SK-N-SH (cell line): ENCODE measurements around the gene GNG12. TPM values are rescaled to one million over a fixed set of nuclear protein-coding genes. Genes with fewer than 3 reads are reported as not detected.

Experiments
- CTCF ChIA-PET: fragments of 300-600, 350-600 bp; formaldehyde crosslinking; extraction: SDS; loops from one replicate; lab custom pipeline; 2021; lab: Yijun Ruan, JAX
- POLR2A ChIA-PET: fragments of 350-600 bp; sonication (Branson Sonifier 250); formaldehyde crosslinking; extraction: SDS; loops from one replicate; lab custom pipeline; 2020; ENCODE audit warnings: antibody characterized with exemption, inconsistent platforms; lab: Yijun Ruan, JAX
- DNase-seq: peaks from one replicate; pipeline ENCODE4 v3.0.0; 2012
- H2AFZ ChIP-seq: fragments of 200-600 bp; sonication (generic); 2 replicates; pipeline ENCODE4 v1.8.1; 2016; ENCODE audit warnings: antibody characterized with exemption, mild to moderate bottlenecking, low read depth
- H3F3A ChIP-seq: fragments of 200-600 bp; sonication (generic); replicated peaks from 2 replicates; pipeline ENCODE3; 2016; ENCODE audit warnings: antibody characterized with exemption, mild to moderate bottlenecking; ENCODE audit not compliant: insufficient read depth
- H3K27ac ChIP-seq, 2 experiments: fragments of 200-500 bp in 1 of 2; fragments of 200-600 bp in 1 of 2; sonication (Bioruptor generic) in 1 of 2; sonication (generic), shearing (Covaris generic) in 1 of 2; 2 replicates each; pipeline versions ENCODE4 v1.5.1 to v1.6.1; 2014 to 2016; ENCODE audit warnings: low read depth in 2 of 2, inconsistent platforms in 1 of 2, low read length in 1 of 2, mild to moderate bottlenecking in 1 of 2, mixed read lengths in 1 of 2
- H3K27me3 ChIP-seq: fragments of 200-600 bp; sonication (generic), shearing (Covaris generic); 2 replicates; pipeline ENCODE4 v1.6.1; 2016; ENCODE audit warnings: mixed run types; ENCODE audit not compliant: insufficient read depth
- H3K36me3 ChIP-seq, 2 experiments: fragments of 200-500 bp in 1 of 2; fragments of 200-600 bp in 1 of 2; sonication (Bioruptor generic) in 1 of 2; sonication (generic) in 1 of 2; replicated peaks in 1 of 2; 2 replicates each; pipeline versions ENCODE3 to v1.5.1; 2014 to 2016; ENCODE audit warnings: low read length in 1 of 2, mild to moderate bottlenecking in 1 of 2; ENCODE audit not compliant: insufficient read depth in 2 of 2, control insufficient read depth in 1 of 2
- H3K4me1 ChIP-seq, 2 experiments: fragments of 200-500 bp in 1 of 2; fragments of 200-600 bp in 1 of 2; sonication (Bioruptor generic) in 1 of 2; sonication (generic), shearing (Covaris generic) in 1 of 2; 2 replicates each; pipeline versions ENCODE4 v1.5.1 to v1.6.1; 2014 to 2016; ENCODE audit warnings: low read depth in 1 of 2, low read length in 1 of 2, mixed run types in 1 of 2; ENCODE audit not compliant: insufficient read depth in 2 of 2, control insufficient read depth in 1 of 2
- H3K4me2 ChIP-seq: fragments of 200-600 bp; sonication (generic), shearing (Covaris generic); 2 replicates; pipeline ENCODE4 v1.6.1; 2017; ENCODE audit warnings: mixed run types
- H3K4me3 ChIP-seq, 2 experiments: fragments of 200-500 bp in 1 of 2; fragments of 200-600 bp in 1 of 2; sonication (Bioruptor generic) in 1 of 2; sonication (generic), shearing (Covaris generic) in 1 of 2; 2 replicates each; pipeline versions ENCODE4 v1.5.1 to v1.8.1; 2014 to 2016; ENCODE audit warnings: low read depth in 2 of 2, inconsistent platforms in 1 of 2, low read length in 1 of 2, mild to moderate bottlenecking in 1 of 2, mixed read lengths in 1 of 2, moderate library complexity in 1 of 2
- H3K79me2 ChIP-seq: fragments of 200-600 bp; sonication (generic); 2 replicates; pipeline ENCODE4 v1.8.1; 2017; ENCODE audit warnings: mild to moderate bottlenecking; ENCODE audit not compliant: insufficient read depth
- H3K9ac ChIP-seq: fragments of 200-600 bp; sonication (generic); 2 replicates; pipeline ENCODE4 v1.6.1; 2017; ENCODE audit warnings: mixed run types
- H3K9me2 ChIP-seq: fragments of 200-600 bp; sonication (generic); 2 replicates; pipeline ENCODE4 v1.6.1; 2017; ENCODE audit warnings: mixed run types
- H3K9me3 ChIP-seq: fragments of 200-600 bp; sonication (generic); 2 replicates; pipeline ENCODE4 v1.6.1; 2017; ENCODE audit warnings: mixed run types, mild to moderate bottlenecking, moderate library complexity
- H4K20me1 ChIP-seq: fragments of 200-600 bp; sonication (generic); 2 replicates; pipeline ENCODE4 v1.6.1; 2017; ENCODE audit warnings: mild to moderate bottlenecking, mixed run types; ENCODE audit not compliant: insufficient read depth
- CHD2 ChIP-seq: fragments of 150-350 bp; IDR thresholded peaks from 2 replicates; pipeline ENCODE4 v1.6.1; 2018; ENCODE audit warnings: low read length; ENCODE audit not compliant: partially characterized antibody
- CTCF ChIP-seq: fragments of 200-600 bp; sonication (generic); IDR thresholded peaks from 2 replicates; pipeline ENCODE4 v1.6.1; 2017; ENCODE audit warnings: antibody characterized with exemption, mild to moderate bottlenecking, moderate library complexity
- EP300 ChIP-seq, 2 experiments: IDR thresholded peaks; 2 replicates each; pipeline versions ENCODE4 v1.4.0 to v1.6.1; 2012; ENCODE audit warnings: borderline replicate concordance in 1 of 2, low read depth in 1 of 2, low read length in 1 of 2
- FOSL2 ChIP-seq: IDR thresholded peaks from 2 replicates; pipeline ENCODE4 v1.4.0; 2012; ENCODE audit warnings: low read depth, mild to moderate bottlenecking, moderate library complexity, borderline replicate concordance
- FOXJ3 ChIP-seq: sonication (generic); formaldehyde crosslinking; IDR thresholded peaks from 2 replicates; pipeline ENCODE4 v1.5.1; 2020; ENCODE audit warnings: mild to moderate bottlenecking, missing genetic modification reagents
- FOXM1 ChIP-seq: IDR thresholded peaks from 2 replicates; pipeline ENCODE4 v1.4.0; 2012; ENCODE audit warnings: low read depth, mild to moderate bottlenecking
- GABPA ChIP-seq: IDR thresholded peaks from 2 replicates; pipeline ENCODE4 v1.4.0; 2012; ENCODE audit warnings: low read depth, mild to moderate bottlenecking
- IRF3 ChIP-seq: fragments of 150-350 bp; IDR thresholded peaks from 2 replicates; pipeline ENCODE4 v1.6.1; 2016; ENCODE audit warnings: mild to moderate bottlenecking, low read depth, low read length
- JUND ChIP-seq: IDR thresholded peaks from 2 replicates; pipeline ENCODE4 v1.4.0; 2012
- MAX ChIP-seq: IDR thresholded peaks from 2 replicates; pipeline ENCODE4 v1.4.0; 2012; ENCODE audit warnings: low read depth
- MEF2A ChIP-seq: IDR thresholded peaks from 2 replicates; pipeline ENCODE4 v1.4.0; 2012; ENCODE audit warnings: low read depth, borderline replicate concordance
- MXI1 ChIP-seq: IDR thresholded peaks from 2 replicates; pipeline ENCODE4 v1.6.1; 2012; ENCODE audit warnings: mild to moderate bottlenecking, low read depth, low read length, improper control_type of control experiment
- NFIC ChIP-seq: IDR thresholded peaks from 2 replicates; pipeline ENCODE4 v1.4.0; 2012; ENCODE audit warnings: borderline replicate concordance
- NRF1 ChIP-seq: IDR thresholded peaks from 2 replicates; pipeline ENCODE4 v1.6.1; 2012; ENCODE audit warnings: low read depth, mild to moderate bottlenecking, low read length
- PBX3 ChIP-seq: IDR thresholded peaks from 2 replicates; pipeline ENCODE4; 2012
- POLR2AphosphoS5 ChIP-seq: IDR thresholded peaks from 2 replicates; pipeline ENCODE4 v1.6.1; 2012; ENCODE audit warnings: low read depth, low read length
- RAD21 ChIP-seq: IDR thresholded peaks from 2 replicates; pipeline ENCODE4 v1.6.1; 2012; ENCODE audit warnings: mild to moderate bottlenecking, low read length
- REST ChIP-seq: IDR thresholded peaks from 2 replicates; pipeline ENCODE4 v1.6.1; 2012; ENCODE audit warnings: mild to moderate bottlenecking, low read depth, low read length, moderate library complexity
- RFX5 ChIP-seq: IDR thresholded peaks from 2 replicates; pipeline ENCODE4 v1.6.1; 2012; ENCODE audit warnings: mild to moderate bottlenecking, improper control_type of control experiment, low read length
- RXRA ChIP-seq: IDR thresholded peaks from 2 replicates; pipeline ENCODE4 v1.4.0; 2012; ENCODE audit warnings: low read depth, mild to moderate bottlenecking, borderline replicate concordance
- SIN3A ChIP-seq: IDR thresholded peaks from 2 replicates; pipeline ENCODE4 v1.6.1; 2012; ENCODE audit warnings: low read depth, mild to moderate bottlenecking, low read length, moderate library complexity, borderline replicate concordance
- SMC3 ChIP-seq: IDR thresholded peaks from 2 replicates; pipeline ENCODE4 v1.6.1; 2012; ENCODE audit warnings: low read depth, low read length, improper control_type of control experiment
- TCF12 ChIP-seq: IDR thresholded peaks from 2 replicates; pipeline ENCODE4 v1.4.0; 2012
- USF1 ChIP-seq: IDR thresholded peaks from 2 replicates; pipeline ENCODE4 v1.4.0; 2012; ENCODE audit warnings: low read depth, borderline replicate concordance
- WGBS: methylation state at CpG from one replicate; pipeline ENCODE4 v1.1.6; 2017; ENCODE audit warnings: low lambda C conversion rate; 5-methylcytosine and 5-hydroxymethylcytosine counted together
- polyA plus RNA-seq, 3 experiments: library from polyadenylated mRNA; depleted of rRNA; stranded (reverse); fragments of >200 nt; gene quantifications; 2 replicates each; pipeline ENCODE4 v1.2.3, GENCODE V29; 2012

Gene GNG12
- polyA plus RNA-seq, 1 of the 3 experiments (the other 2 are of a cell fraction): 41.2 TPM

GRCh38 chr1:67713057-67713846 lies 120.0 kb downstream of the GNG12 start:
- no peak overlapping the region for H2AFZ ChIP-seq
- CTCF ChIA-PET: interaction anchor here (0.9 to 1.8 kb wide), 8 partner anchors 8 to 53 kb away, joined by 3 to 6 read pairs (median 4); no protein-coding TSS in a partner anchor
- H4K20me1 ChIP-seq: no peaks in the 10 kb centered on the region
- peak overlapping the region; percentile 75 for H3K4me2 ChIP-seq
- peak; percentile 85 for DNase-seq
- H3K27ac ChIP-seq: peak overlapping the region; percentile 84 to 89
- POLR2A ChIA-PET: no interaction called here
- peak overlapping the region; percentile 26; the same call in 1 of the 2 replicates for H3K9ac ChIP-seq
- peaks cover 53 to 60% of the 10 kb centered on the region in 2 experiments for H3K4me1 ChIP-seq
- 51% methylated on average over 5 of the region's 6 CpGs for WGBS
- H3K9me3 ChIP-seq: no peaks in the 10 kb centered on the region
- H3K79me2 ChIP-seq: peaks cover 53% of the 10 kb centered on the region
- H3F3A ChIP-seq: peaks cover 26% of the 10 kb centered on the region
- H3K9me2 ChIP-seq: no peaks in the 10 kb centered on the region
- no peaks in the 10 kb centered on the region for H3K27me3 ChIP-seq
- H3K4me3 ChIP-seq: peak overlapping the region in 1 of 2 experiments; percentile 18; a peak in 1 of 4 replicates
- no peaks in the 10 kb centered on the region for H3K36me3 ChIP-seq
- peak; percentile 97 for TF ChIP-seq NFIC
- no peak for TF ChIP-seq GABPA
- TF ChIP-seq RAD21: peak; percentile 22; the same call in 1 of the 2 replicates
- TF ChIP-seq FOSL2: peak; percentile 60; the same call in 1 of the 2 replicates
- TF ChIP-seq SMC3: no peak
- peak; percentile 46; the same call in 1 of the 2 replicates for TF ChIP-seq SIN3A
- 0 out of 2 replicates have a peak, but pooled peaks have one; percentile 8 for TF ChIP-seq RFX5
- peak; percentile 81 for TF ChIP-seq MXI1
- TF ChIP-seq FOXJ3 (CRISPR knock-in tag): no peak; the same call in 1 of the 2 replicates
- TF ChIP-seq USF1: 0 out of 2 replicates have a peak, but pooled peaks have one; percentile 16
- no peak for TF ChIP-seq IRF3
- TF ChIP-seq NRF1: no peak
- TF ChIP-seq MAX: peak; percentile 65; the same call in 1 of the 2 replicates
- peak; percentile 69 for TF ChIP-seq JUND
- no peak; the same call in 1 of the 2 replicates for TF ChIP-seq RXRA
- TF ChIP-seq MEF2A: no peak; the same call in 1 of the 2 replicates
- TF ChIP-seq EP300 (IDR thresholded peaks at IDR 0.05; ENCODE audit: borderline replicate concordance in 1 of 2, low read depth in 1 of 2, low read length in 1 of 2): peak; percentile 70 to 82; a peak in 3 of 4 replicates
- TF ChIP-seq FOXM1: peak; percentile 59; the same call in 1 of the 2 replicates
- peak; percentile 85 for TF ChIP-seq TCF12
- TF ChIP-seq CHD2: peak; percentile 52
- TF ChIP-seq CTCF: no peak
- peak; percentile 64 for TF ChIP-seq PBX3
- no peak for TF ChIP-seq POLR2AphosphoS5
- TF ChIP-seq REST: peak; percentile 52; the same call in 1 of the 2 replicates
